GM18508 (cell line): ENCODE data around the gene PTN.

ENCODE experiments used
- ATAC-seq: cut with Tn5 transposase; IDR thresholded peaks from one replicate; pipeline ENCODE4 v1.9.1; 2021; ENCODE audit warnings: moderate number of reproducible peaks; ENCODE audit not compliant: insufficient read depth, unreplicated experiment

Gene PTN, protein sequence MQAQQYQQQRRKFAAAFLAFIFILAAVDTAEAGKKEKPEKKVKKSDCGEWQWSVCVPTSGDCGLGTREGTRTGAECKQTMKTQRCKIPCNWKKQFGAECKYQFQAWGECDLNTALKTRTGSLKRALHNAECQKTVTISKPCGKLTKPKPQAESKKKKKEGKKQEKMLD

DNA sequence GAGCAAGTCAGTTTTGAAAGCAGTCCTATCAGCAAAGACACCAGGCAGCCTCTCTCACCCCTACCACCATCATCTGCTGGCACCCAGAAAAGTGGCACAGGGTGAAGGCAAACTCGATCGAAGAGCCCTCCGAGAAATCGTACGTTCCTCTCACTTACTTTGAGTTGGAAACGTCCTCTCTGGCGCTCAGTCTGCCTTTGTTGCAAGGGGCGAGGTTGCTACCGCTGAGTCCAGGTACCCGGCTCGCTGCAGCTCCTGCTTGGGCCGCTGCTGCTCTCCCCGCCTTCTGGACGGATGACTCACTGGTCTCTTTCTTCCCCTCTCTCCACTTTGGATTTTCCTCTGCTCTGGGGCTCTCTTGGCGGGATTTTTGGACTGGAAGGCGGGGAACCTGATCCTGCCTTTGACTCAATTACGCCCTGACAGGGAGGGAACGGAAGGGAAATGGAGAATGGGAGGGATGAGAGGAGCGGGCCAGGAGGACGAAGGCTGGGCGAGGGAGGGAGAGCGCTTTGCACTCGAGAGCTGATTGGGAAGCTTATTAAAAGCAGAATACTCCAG is at the start of gene PTN:
PTN (minus strand) TSS at position 453 of the 561 bp plus-strand sequence. CDS start 88,760 bp downstream, outside the sequence.
- ATAC-seq: no peak

DNA sequence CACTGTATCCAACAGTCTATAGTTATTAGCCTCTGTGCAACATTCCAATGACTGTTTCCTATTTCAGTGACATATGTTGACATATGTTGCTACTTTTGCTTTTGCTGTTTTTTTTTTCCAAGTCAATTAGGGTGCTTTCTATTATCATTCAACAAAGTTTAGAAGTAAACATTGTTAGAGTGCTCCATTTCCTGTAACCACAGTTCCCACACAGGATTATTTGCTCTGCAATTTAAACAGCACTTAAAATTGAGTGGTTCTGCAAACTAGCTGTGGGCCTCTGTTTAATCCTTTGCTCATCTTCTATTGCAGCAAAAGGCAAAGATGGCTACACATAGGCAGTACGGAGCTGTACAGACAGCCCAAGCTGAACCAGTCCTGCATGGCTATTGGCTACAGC is 46.5 kb upstream of the PTN start:
- no peak for ATAC-seq

DNA sequence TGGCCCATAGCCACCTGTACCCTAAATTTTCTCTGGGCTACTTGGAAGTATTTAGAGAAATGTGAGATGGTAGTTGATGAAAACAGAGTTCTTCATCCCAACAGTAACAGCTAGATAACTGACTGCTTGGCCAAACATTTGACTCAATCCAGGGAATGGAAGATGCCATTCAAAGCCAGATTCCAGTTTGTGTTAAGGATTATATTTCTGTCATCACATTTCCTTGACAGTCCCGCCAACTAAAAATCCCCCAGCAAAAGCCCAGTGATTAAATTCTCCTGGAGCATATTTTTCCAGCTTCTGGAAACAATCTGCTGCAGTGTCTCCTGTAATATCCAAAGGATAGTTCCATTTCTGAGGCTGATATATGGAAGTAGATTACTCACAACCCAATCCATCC is 45.4 kb upstream of the PTN start:
- no peak for ATAC-seq

DNA sequence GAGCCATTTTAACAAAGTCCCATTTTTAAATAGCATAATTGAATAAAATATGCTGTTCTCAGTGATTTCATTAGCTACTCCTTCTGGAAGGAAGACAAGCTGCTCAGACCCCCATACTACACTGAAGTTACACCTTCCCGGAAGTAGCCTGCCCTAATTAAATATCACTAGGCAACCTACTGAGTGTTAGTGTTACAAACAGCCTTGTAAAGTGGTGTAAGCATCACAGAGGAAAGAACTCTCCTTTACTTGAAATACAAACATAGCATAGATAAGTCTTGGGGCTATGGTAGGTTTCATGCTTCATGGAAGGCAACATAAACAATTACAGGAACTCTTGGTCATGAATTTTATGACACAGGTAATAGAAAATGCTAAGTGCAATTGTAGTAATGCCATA is 43.4 kb upstream of the PTN start:
- ATAC-seq: no peak

DNA sequence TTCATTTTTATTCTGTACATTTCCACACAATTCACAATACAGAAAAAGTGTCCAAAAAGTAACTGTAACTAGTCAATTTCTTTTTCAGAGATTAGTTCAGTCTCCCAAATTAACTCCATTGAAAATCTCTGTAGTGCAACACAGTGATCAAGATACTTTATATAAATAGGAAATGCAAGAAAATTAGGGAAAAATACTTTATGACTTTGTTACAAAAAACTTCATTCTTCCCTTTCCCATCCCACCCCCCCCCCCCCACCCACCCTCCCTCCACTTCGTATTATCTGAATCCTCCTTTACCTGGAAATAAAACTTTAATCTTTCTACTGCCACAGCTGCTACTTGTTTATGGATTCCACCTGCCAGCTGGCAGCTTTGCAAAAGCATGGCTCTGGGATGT is 37.5 kb upstream of the PTN start:
- no peak for ATAC-seq

DNA sequence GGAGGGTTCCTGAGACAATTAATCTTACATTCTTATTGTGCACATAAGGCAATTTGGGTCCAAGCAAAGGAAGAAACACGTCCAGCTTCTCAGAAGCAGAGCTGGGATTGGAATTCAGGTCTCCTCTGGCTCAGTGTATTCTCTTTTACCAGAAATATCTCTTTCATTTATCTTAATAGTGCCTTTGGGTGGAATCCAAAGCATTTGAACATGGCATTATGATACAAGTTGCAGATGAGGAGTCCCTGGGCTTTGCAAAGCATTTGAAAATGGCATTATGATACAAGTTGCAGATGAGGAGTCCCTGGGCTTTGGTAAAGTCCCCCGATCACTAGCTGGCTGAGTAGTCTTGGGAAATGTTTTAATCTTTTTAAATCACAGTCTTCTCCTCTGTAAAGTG is 30.0 kb upstream of the PTN start:
- no peak for ATAC-seq

DNA sequence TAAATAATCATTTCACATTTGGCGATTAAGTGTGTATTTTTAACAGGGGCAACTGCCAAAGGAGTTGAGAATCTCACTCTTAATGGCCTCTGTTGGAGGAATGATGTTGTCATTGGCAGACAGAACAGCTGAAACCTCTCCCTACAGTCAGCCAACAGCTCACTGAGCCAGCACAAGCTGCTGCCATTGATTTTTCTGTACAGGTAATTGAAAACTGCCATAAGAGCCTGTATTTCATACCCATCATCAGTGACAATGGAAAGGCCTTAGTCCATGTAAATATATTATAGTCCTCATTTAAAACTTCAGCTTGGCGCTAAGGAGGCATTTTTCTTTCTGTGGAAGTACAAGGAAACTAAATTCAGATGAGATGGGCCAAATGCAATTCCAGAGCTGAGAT is 28.1 kb upstream of the PTN start:
- ATAC-seq: no peak

DNA sequence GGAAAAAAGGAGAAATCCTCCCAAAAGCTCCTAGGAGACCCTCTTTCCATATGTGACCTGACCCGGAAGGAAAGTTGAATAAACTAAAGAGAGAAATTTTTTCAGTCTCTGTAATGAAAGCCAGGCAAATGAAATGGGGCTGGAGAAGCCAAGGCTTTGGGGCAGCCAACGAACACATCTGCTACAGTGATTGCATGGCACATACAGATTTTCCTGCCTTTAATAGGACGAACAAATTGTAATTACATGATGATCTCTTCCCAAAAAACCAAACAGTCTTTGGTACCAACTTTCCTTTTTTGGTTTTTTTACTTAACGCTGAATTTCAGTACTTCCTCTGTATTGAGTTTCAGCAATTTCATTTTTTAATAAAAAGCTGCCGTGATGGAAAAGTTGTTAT is 23.5 kb upstream of the PTN start:
- ATAC-seq: no peak

DNA sequence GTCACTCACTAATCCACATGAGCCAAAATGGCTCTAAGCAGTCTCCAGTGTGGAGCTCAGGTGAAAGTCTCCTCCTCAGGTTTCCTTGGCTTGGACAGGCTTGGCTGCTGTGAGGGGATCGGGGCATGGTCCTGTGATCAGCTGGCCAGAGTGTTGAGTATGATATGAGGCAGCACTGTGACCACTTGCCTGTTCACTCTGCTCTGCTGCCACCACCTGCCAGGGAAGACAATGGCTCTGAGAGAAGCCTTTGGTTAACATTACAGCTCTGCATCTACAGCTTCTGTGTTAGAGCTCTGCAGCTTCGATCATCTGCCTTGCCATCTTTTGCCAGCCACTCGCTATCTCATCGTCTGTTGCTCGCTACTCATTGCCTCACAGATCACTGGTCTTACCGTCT is 20.1 kb upstream of the PTN start:
- no peak for ATAC-seq

DNA sequence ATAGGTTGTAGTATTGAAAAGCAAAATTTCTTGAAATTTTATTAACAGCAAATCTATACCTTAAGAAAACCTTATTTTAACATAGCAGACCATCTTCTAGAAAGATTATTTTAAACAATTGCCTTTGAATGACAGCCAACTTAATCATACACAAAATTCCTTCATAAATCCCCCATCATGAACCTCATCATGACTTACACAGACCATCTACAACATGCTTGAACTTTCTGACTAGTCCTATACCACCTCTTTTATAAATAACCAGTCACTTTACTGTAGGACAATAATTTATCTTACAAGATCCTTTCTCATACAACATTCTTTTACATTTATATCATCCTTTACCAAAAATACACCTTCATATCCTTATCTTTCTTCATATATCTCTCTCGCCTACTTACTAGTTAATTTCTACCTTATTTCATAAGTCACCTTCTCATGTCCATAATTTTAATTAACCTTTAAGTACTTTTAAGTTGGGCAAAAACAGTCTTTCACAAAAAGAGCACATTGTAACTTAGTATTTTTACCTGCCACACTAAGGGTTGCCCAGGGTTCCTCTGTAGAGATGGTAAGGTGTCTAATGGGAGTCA is 16.6 kb upstream of the PTN start:
- no peak for ATAC-seq

DNA sequence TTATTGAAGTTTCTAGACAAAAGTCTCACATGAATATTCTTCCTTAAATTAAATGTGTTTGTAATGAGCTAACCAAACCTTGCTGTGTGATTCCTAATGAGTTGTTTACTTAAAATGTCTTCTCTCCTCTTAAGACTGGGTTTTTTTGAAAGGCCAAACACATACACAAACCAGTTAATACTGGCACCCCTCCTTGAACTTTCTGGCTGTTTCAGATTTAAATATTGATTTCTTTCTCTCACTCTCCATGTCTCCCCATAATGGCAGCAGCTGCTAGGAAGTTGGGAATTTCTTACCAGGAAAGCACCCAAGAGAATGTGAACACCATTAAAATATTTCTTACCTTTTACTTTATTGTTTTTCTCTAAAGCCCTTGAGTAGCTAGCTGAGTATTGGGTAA is 11.4 kb upstream of the PTN start:
- ATAC-seq: no peak

DNA sequence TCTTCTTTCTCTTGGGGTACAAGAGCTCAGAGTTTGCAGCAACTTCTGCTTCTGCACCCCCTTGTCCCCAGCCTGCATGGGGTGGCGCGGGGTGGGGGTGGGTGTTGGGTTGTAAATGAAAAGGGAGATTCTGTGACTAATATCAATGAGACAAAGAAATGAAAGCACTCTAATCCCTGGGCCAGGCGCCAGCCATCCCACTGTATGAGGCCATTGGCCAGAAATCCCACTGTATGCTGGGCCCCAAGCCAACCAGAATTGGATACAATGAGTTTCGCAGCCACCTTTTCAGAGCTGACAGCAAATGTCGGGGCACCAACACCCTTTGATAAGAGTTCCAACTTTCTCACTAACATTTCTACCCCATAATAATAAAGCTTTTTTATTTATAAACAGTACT is 10.9 kb upstream of the PTN start:
- no peak for ATAC-seq

DNA sequence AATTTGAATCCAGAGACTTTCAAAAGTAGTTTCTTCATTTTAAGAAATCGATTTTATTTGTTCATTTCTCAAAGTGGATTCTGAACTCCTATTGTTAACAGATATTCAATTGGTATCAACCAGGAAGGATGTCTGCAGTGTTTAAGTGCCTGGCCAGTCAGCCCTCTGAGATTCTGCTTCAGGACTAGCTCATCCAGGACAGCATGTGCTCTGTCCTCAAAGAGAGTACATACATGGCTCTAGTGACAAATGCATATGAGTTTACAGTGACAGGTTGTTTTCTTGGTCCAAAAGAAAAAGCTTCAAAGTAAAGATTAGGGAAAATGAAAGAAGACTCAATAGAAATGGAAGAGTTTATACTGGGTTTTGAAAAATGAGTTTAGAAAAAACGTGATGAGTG is 8.4 kb upstream of the PTN start:
- no peak for ATAC-seq

DNA sequence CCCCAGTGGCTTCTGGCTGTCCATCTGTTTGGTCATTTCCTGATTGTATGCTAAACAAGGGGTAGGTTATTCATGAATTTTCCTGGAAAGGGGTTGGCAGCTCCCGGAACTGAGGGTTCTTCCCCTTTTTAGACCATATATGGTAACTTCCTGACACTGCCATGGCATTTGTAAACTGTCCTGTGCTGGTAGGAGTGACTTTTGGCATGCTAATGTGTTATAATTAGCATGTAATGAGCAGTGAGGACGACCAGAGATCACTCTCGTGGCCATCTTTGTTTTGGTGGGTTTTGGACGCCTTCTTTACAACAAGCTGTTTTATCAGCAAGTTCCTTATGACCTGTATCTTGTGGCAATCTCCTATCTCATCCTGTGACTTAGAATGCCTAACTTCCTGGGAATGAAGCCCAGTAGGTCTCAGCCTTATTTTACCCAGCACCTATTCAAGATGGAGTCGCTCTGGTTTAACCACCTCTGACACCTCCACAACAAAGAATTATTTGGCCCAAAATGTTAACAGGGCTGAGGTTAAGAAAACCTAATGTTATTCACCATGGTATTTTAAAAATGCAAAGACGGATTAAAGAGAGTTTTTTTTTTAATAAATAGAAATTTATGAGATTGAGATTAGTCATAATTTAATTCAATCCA is 2.4 kb upstream of the PTN start:
- ATAC-seq: no peak

DNA sequence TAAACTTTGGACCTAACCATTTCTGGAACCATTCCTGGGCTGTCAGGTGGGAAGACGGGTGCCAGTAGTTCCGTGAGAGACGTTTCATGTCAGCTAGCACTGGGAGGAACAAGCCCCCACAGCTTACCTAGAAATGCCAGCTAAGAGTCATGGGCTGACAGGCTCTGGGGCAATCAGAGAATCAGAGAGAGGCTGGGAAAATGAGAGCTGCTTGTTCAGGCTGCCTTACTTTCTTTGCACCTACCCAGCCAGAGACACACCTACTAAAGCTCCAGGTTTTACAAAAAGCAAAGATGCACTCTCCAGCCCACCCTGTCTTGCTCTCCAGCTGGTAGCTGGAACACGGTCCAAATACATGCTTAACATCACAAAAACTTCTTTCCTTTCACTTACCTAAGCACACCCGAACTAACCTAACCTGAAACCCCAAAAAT is 688 bp downstream of the PTN start:
- ATAC-seq: no peak

DNA sequence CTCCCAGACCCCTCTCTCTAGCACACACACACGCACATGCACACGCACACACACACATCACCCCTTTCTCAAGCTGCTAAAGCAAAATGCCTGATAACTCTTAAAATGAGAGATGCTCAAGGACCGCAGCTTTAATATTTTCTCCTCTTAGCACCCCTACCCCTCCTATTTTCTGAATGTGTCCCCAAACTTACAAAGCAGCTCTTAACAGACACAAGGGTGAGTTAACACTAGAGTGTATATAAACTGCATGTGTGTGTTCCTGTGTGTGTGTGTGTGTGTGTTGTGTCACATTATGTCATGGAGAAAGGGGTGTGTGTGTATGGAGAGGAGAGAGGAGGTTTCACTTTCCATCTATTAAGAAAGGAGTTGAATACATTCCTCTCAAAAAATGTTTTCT is 1.3 kb downstream of the PTN start:
- no peak for ATAC-seq

DNA sequence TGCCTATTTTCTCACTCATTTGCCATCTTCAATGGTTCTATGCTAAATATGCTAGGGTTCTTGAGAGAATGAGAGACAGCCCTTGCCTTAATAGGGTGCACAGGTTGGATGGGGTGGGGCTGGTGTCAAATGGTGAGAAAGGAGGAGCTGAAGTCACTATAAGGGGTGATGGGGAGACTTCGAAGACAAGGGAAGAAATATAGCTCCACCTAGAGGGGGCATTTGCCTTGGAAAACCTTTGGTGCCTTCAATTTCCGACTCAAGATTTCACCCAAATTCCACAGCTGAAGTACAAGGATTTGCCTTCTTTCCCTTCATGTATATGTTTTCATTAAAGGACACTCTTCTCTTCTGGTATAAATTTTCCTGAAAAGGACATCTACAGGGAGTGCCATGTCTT is 5.6 kb downstream of the PTN start:
- no peak for ATAC-seq

DNA sequence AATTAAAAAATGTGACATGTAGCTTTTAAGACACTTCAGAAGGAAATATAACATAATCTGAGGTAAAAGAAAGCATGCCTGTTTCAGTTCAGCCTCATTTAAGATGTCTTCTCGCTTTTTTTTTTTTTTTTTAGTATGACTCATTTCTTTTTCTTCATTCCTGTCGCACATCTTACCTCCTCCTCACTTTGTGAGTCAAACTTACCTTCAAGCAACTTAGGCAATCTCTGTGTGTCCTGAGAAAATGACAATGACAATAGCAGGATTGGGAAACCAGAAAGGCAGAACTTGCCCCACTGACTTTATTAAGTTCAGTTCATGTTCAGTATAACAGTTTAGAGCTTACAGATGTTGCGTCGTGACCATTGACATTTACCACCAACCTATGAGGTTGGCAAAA is 7.7 kb downstream of the PTN start:
- ATAC-seq: no peak

DNA sequence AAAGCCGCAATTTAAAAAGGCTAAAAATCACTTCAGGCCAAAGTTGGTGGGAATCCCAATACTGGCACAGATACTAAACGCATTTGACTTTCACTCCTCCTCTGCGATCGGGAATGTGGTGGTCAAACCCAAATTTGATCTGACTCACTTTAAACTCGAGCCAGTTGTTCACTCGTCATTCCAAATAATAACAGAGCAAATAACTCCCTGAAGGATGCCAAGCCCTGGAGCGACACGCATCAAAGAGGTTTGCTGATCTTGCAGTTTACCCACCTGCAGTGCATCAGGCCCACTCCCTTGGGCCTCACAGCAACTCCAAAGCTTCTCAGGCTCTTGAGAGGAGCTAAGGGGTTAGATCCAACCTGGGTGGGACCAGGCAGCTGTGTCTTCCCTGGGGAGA is 12.2 kb downstream of the PTN start:
- no peak for ATAC-seq

DNA sequence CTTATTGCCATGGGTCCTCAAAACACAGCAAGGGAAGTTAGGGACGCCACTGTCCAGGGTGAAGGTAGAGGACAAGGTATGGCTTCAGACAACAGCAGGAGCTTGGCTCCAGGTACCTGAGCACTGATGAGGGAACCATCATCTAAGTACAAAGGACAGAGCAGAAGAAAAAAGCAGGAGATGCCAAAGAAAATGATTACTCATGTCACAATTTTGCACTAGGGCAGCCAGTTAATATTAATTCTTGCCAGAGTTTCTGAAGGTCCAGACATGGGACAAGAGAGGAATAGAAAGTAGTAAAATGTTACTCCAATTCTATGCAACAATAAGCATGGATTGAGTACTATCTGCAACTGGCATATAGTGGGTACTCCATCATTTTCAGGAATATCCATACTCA is 14.1 kb downstream of the PTN start:
- no peak for ATAC-seq

DNA sequence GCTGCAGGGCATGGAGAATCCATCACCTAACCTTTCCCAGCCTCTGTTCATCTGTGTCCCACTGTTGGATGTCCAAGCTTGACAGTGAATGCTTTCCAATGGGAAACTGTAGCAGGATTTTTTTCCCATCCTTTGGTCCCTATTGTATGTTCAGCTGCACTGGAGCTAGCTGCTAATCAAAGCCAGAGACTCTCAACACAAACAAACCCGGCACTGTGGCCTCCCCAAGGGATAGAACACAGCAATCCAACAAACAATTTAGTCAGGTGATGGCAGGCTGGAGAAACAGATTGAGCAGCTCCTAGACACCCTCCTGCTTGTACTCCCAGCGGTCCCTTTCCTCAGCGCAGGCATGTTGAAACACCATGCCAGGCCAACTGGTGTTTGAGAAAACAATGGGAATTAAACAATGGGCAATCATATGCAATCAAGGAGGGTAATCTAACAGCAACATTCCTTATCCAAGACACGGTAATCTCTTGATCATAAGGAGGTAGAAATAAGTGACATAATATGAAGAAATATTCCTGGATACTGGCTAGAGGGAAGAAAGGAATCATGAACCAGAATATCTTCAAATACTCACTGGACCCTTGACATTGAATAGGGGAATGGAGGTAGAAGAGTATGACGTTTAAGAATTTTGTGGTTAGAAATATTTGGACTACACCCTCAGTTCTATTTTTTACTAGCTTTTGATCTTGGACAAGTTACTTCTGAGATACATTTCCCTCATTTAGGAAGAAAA is 15.0 kb downstream of the PTN start:
- ATAC-seq: no peak
